ENCODE data around the gene GRID2.

- no peak for TF ChIP-seq POLR2AphosphoS5 (IDR thresholded peaks at IDR 0.05)
- no peak for TF ChIP-seq CTCF (IDR thresholded peaks at IDR 0.05)
Observed at GRCh38 chr4:93749292-93749761, 1445.6 kb downstream of the GRID2 start.

Measured in upper lobe of left lung (tissue), 4 donors.